ENCODE data around the gene CXCR6.

CXCR6 gene

DNA sequence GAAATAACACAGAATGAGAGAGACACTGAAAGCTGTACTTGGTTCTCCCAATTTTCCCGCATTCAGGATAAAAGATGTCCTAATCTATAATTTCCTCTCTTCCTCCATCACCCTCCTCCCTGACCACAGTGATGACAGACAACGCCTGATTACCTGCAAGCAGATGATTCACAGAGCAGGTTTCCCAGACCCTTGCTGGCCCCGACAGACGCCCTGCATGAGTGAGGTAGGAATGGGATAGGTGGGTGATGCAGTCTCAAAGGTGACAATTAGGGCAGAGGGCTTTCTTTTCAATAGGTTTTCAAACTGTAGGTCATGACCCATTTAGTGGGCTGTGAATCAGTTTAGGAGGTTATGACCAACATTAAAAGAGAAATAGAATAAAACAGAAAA lies 5.2 kb upstream of the CXCR6 start:
- Histone ChIP-seq H3K4me3 (ENCODE audit: insufficient read depth, low read depth, low read length) (no peak overlapping the region), H3K9me3 (ENCODE audit: control insufficient read depth, low read length) (no peaks in the 10 kb centered on the region), H3K27me3 (ENCODE audit: control insufficient read depth, insufficient read depth, low read length, poor library complexity, severe bottlenecking) (no peaks in the 10 kb centered on the region), H3K4me1 (ENCODE audit: control insufficient read depth, insufficient read depth, low read length) (no peaks in the 10 kb centered on the region), H3K27ac (ENCODE audit: insufficient read depth, low read depth, low read length, poor library complexity, severe bottlenecking) (no peak overlapping the region), H3K36me3 (ENCODE audit: control insufficient read depth, insufficient read depth, low read length) (peaks cover 9% of the 10 kb centered on the region)
- 93 to 96% methylated on average over 4 of the region's 4 CpGs for WGBS, 2 experiments

DNA sequence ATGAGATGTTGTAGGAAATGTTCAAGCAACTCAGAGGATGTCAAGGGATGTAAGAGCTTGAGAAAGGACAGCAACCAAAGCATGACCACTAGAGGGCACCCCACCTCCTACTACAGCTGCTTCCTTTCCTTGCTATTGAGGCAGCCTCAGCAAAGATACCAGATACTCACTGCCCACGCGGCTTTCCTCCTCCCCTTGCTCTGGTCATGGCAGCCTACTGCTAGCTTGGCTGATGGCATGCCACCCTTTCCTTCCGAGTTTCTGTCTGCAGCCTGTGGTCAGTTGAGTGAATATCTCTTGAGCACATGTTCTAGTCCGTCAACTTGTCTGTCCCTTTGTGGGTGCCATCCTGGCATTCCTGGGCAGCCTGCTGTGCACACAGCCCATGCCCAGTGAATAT lies 4.4 kb upstream of the CXCR6 start:
- WGBS, 2 experiments, result 32 to 37% methylated on average over 4 of the region's 4 CpGs
- Histone ChIP-seq H3K27ac (ENCODE audit: insufficient read depth, low read depth, low read length, poor library complexity, severe bottlenecking) (no peak overlapping the region), H3K27me3 (ENCODE audit: control insufficient read depth, insufficient read depth, low read length, poor library complexity, severe bottlenecking) (no peaks in the 10 kb centered on the region), H3K9me3 (ENCODE audit: control insufficient read depth, low read length) (no peaks in the 10 kb centered on the region), H3K4me3 (ENCODE audit: insufficient read depth, low read depth, low read length) (no peak overlapping the region), H3K36me3 (ENCODE audit: control insufficient read depth, insufficient read depth, low read length) (peaks cover 9% of the 10 kb centered on the region), H3K4me1 (ENCODE audit: control insufficient read depth, insufficient read depth, low read length) (no peaks in the 10 kb centered on the region)

DNA sequence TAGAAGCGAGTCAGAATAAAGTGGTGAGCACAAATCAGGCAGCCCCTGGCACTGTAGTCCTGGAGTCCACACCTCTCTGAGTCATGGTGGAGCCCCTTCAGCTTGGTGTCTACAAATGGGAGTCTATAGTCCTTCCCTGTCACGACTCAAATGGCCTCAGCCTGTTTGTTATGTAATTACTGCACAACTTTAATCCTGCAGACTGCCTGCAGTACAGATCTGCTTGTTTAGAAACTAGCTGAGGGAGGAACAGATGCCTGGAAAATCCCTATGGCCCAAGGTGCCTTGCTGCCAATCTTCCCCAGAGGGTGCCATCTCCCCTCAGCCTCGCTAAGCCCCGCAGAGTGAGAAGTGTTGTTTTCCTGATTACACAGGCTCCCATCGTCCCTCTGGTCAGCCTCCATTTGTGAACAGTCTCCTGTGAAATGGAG lies 3.9 kb upstream of the CXCR6 start:
- Histone ChIP-seq H3K9me3 (ENCODE audit: control insufficient read depth, low read length) (no peaks in the 10 kb centered on the region), H3K27me3 (ENCODE audit: control insufficient read depth, insufficient read depth, low read length, poor library complexity, severe bottlenecking) (no peaks in the 10 kb centered on the region), H3K36me3 (ENCODE audit: control insufficient read depth, insufficient read depth, low read length) (peaks cover 9% of the 10 kb centered on the region), H3K4me1 (ENCODE audit: control insufficient read depth, insufficient read depth, low read length) (no peaks in the 10 kb centered on the region), H3K4me3 (ENCODE audit: insufficient read depth, low read depth, low read length) (no peak overlapping the region), H3K27ac (ENCODE audit: insufficient read depth, low read depth, low read length, poor library complexity, severe bottlenecking) (no peak overlapping the region)
- WGBS, 2 experiments, result 70 to 72% methylated on average over 5 of the region's 5 CpGs

DNA sequence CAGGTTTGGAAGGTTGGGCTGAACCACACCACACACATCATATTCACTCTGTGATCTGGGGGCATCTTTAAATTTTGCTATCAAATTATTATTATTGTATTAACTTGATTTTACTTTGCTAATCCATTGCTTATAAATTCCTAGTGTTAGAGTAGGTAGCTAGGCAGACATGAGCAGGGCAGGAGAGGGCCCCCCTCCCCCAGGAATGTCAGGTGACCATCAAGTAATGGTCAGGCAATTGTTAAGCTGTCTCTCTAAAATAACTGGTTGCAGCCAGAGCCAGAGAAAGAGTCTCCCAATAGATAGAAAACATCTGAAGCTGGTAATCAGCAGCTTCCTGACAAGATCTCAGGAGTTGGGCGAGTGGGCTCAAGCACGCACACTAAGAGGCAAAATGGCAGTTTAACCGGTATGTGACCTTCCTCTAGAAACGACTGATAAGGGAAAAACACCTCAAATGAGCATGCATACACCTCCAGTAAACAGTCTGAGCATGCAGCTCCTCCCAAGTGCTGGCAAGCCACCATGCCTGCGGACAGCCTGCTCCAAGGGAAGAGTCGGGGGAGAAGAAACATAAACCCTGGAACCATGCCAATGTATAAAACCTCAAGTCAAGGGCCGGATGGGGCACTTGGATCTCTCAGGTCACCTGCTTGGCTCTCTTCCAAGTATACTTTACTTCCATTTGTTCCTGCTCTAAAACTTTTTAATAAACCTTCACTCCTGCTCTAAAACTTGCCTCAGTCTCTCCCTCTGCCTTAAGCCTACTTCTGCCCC lies 3.1 kb upstream of the CXCR6 start:
- H3K9me3 ChIP-seq (ENCODE audit: control insufficient read depth, low read length), result no peaks in the 10 kb centered on the region
- no peaks in the 10 kb centered on the region for H3K4me1 ChIP-seq (ENCODE audit: control insufficient read depth, insufficient read depth, low read length)
- 92 to 95% methylated on average over 7 of the region's 7 CpGs for WGBS, 2 experiments
- peaks cover 9% of the 10 kb centered on the region for H3K36me3 ChIP-seq (ENCODE audit: control insufficient read depth, insufficient read depth, low read length)
- H3K27me3 ChIP-seq (ENCODE audit: control insufficient read depth, insufficient read depth, low read length, poor library complexity, severe bottlenecking), result no peaks in the 10 kb centered on the region
- no peak overlapping the region for H3K4me3 ChIP-seq (ENCODE audit: insufficient read depth, low read depth, low read length)
- H3K27ac ChIP-seq (ENCODE audit: insufficient read depth, low read depth, low read length, poor library complexity, severe bottlenecking), result no peak overlapping the region

DNA sequence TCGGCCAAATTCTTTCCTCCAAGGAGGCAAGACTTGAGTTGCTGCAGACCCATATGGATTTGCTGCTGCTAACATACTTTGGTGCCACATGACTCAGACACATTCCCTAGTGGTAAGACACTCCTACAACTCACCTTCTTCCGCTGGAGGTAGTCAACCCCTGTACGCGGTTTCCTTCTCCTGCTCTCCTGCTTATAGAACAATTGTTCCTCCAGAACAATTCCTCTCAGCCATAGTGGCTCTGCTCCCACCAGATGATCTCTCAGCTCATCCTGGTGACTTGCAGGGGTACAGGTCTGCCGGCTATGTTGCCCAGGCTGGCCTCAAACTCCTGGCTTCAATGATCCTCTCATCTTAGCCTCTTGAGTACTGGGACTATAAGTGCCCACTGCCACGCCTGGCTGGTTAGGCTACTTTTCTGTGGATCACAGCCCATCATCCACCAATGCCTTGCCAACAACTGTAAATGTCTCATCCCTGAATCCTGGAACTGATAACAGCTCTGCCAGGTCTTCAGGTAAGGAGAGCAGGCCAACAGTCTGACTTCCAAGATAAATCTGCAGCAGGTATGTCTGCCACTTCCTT lies 2.4 kb upstream of the CXCR6 start:
- Histone ChIP-seq H3K36me3 (ENCODE audit: control insufficient read depth, insufficient read depth, low read length) (peaks cover 9% of the 10 kb centered on the region), H3K9me3 (ENCODE audit: control insufficient read depth, low read length) (no peaks in the 10 kb centered on the region), H3K27ac (ENCODE audit: insufficient read depth, low read depth, low read length, poor library complexity, severe bottlenecking) (no peak overlapping the region), H3K4me1 (ENCODE audit: control insufficient read depth, insufficient read depth, low read length) (no peaks in the 10 kb centered on the region), H3K27me3 (ENCODE audit: control insufficient read depth, insufficient read depth, low read length, poor library complexity, severe bottlenecking) (no peaks in the 10 kb centered on the region), H3K4me3 (ENCODE audit: insufficient read depth, low read depth, low read length) (no peak overlapping the region)
- 85% methylated on average over 6 of the region's 6 CpGs for WGBS, 2 experiments

DNA sequence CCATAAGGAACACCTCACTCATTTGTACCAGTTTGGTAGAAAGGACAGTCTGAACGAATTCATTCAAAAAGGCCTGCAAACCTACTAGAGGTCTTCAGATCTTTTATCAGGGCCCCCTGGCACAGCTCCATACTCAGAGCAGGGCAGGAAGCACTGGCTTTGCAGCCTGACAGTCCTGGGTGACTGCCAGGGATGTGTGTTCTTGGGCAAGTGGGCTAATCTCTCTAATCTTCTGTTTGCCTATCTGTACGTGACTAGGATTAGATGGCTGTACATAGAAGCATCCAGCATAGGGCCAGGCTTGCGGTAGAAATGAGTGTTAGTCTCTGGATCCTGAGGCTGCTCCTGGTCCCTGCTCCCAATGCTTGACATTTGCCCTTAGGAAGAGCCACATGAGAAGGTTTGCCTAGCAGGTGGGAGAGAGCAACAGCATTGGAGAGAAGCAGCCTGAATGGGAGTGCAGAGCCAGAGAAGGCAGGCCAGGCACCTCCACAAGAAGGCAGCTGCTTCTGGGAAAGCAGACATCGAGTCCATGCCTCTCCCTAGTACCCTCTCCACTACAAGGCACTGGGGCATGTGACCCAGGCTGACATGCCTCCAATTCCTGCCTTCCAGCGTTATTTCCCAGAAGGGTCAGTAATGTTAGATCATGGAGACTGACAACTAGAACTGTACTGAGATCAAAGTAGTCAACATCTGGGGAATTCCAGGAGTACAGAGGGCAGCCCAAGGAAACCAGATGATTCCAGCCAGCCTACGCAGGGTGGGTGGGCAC lies 1.0 kb upstream of the CXCR6 start:
- no peak overlapping the region for H3K27ac ChIP-seq (ENCODE audit: insufficient read depth, low read depth, low read length, poor library complexity, severe bottlenecking)
- peaks cover 2% of the 10 kb centered on the region for H3K36me3 ChIP-seq (ENCODE audit: control insufficient read depth, insufficient read depth, low read length)
- 87 to 93% methylated on average over 6 of the region's 6 CpGs for WGBS, 2 experiments
- no peaks in the 10 kb centered on the region for H3K9me3 ChIP-seq (ENCODE audit: control insufficient read depth, low read length)
- no peak overlapping the region for H3K4me3 ChIP-seq (ENCODE audit: insufficient read depth, low read depth, low read length)
- no peaks in the 10 kb centered on the region for H3K27me3 ChIP-seq (ENCODE audit: control insufficient read depth, insufficient read depth, low read length, poor library complexity, severe bottlenecking)
- H3K4me1 ChIP-seq (ENCODE audit: control insufficient read depth, insufficient read depth, low read length), result no peaks in the 10 kb centered on the region

DNA sequence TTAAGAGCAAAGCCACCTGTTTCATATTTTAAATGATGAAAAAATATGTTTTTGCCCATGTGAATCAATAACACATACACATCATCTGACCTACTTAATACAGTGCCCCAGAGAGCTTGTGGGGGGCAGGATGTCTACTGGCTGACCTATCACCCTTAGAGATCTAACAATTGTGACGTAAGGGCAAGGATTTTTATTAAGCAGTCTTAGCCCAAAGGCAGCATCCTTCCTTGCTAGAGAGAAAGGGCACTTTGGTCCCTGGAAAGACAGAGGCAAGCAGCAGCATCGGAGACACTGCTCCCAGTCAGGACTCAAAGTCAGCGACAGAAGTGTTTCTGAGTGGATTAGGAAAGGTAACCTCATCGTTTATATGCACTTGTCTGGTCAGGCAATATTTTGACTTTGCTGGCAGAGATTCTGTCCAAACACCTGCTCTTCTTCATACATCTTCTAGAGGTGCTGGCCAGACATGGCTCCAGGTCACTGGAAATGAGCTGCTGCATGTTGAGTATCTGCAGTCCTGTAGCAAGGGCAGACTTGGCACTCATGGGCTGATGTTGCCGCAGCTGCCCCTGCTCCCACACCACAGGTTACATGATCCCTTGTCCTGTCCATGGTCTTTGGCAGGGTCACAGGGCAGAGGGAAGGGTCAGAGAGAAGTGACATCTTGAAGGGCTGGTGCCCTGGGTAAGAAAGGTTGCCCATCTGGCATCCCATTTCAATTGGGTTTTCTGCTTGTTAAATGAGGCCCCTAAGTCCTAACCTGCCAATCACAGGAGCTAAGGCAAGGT lies 1.8 kb downstream of the CXCR6 start:
- Histone ChIP-seq H3K4me3 (ENCODE audit: insufficient read depth, low read depth, low read length) (no peak overlapping the region), H3K27ac (ENCODE audit: insufficient read depth, low read depth, low read length, poor library complexity, severe bottlenecking) (no peak overlapping the region), H3K36me3 (ENCODE audit: control insufficient read depth, insufficient read depth, low read length) (peaks cover 9% of the 10 kb centered on the region), H3K4me1 (ENCODE audit: control insufficient read depth, insufficient read depth, low read length) (no peaks in the 10 kb centered on the region), H3K27me3 (ENCODE audit: control insufficient read depth, insufficient read depth, low read length, poor library complexity, severe bottlenecking) (no peaks in the 10 kb centered on the region), H3K9me3 (ENCODE audit: control insufficient read depth, low read length) (no peaks in the 10 kb centered on the region)
- WGBS, 2 experiments, result 94% methylated on average over 5 of the region's 5 CpGs

DNA sequence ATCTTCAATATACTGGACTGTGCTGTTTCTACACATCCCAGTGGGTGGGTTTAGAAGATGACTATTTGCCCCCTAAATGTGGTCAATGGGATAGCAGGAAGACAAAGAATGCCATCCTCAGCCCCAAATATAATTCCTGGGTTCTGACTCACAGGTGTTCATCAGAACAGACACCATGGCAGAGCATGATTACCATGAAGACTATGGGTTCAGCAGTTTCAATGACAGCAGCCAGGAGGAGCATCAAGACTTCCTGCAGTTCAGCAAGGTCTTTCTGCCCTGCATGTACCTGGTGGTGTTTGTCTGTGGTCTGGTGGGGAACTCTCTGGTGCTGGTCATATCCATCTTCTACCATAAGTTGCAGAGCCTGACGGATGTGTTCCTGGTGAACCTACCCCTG lies 3.0 kb downstream of the CXCR6 start:
- H3K9me3 ChIP-seq (ENCODE audit: control insufficient read depth, low read length), result no peaks in the 10 kb centered on the region
- H3K4me3 ChIP-seq (ENCODE audit: insufficient read depth, low read depth, low read length), result no peak overlapping the region
- no peaks in the 10 kb centered on the region for H3K27me3 ChIP-seq (ENCODE audit: control insufficient read depth, insufficient read depth, low read length, poor library complexity, severe bottlenecking)
- H3K4me1 ChIP-seq (ENCODE audit: control insufficient read depth, insufficient read depth, low read length), result no peaks in the 10 kb centered on the region
- 95 to 96% methylated on average over 1 of the region's 1 CpG for WGBS, 2 experiments
- no peak overlapping the region for H3K27ac ChIP-seq (ENCODE audit: insufficient read depth, low read depth, low read length, poor library complexity, severe bottlenecking)
- peaks cover 9% of the 10 kb centered on the region for H3K36me3 ChIP-seq (ENCODE audit: control insufficient read depth, insufficient read depth, low read length)

DNA sequence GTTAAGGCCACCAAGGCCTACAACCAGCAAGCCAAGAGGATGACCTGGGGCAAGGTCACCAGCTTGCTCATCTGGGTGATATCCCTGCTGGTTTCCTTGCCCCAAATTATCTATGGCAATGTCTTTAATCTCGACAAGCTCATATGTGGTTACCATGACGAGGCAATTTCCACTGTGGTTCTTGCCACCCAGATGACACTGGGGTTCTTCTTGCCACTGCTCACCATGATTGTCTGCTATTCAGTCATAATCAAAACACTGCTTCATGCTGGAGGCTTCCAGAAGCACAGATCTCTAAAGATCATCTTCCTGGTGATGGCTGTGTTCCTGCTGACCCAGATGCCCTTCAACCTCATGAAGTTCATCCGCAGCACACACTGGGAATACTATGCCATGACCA lies 3.6 kb downstream of the CXCR6 start:
- H3K9me3 ChIP-seq (ENCODE audit: control insufficient read depth, low read length), result no peaks in the 10 kb centered on the region
- H3K27me3 ChIP-seq (ENCODE audit: control insufficient read depth, insufficient read depth, low read length, poor library complexity, severe bottlenecking), result no peaks in the 10 kb centered on the region
- peaks cover 12% of the 10 kb centered on the region for H3K36me3 ChIP-seq (ENCODE audit: control insufficient read depth, insufficient read depth, low read length)
- H3K27ac ChIP-seq (ENCODE audit: insufficient read depth, low read depth, low read length, poor library complexity, severe bottlenecking), result no peak overlapping the region
- H3K4me1 ChIP-seq (ENCODE audit: control insufficient read depth, insufficient read depth, low read length), result no peaks in the 10 kb centered on the region
- no peak overlapping the region for H3K4me3 ChIP-seq (ENCODE audit: insufficient read depth, low read depth, low read length)
- WGBS, 2 experiments, result 91% methylated on average over 3 of the region's 3 CpGs

DNA sequence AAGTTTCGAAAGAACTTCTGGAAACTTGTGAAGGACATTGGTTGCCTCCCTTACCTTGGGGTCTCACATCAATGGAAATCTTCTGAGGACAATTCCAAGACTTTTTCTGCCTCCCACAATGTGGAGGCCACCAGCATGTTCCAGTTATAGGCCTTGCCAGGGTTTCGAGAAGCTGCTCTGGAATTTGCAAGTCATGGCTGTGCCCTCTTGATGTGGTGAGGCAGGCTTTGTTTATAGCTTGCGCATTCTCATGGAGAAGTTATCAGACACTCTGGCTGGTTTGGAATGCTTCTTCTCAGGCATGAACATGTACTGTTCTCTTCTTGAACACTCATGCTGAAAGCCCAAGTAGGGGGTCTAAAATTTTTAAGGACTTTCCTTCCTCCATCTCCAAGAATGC lies 4.1 kb downstream of the CXCR6 start:
- peaks cover 14% of the 10 kb centered on the region for H3K36me3 ChIP-seq (ENCODE audit: control insufficient read depth, insufficient read depth, low read length)
- H3K27me3 ChIP-seq (ENCODE audit: control insufficient read depth, insufficient read depth, low read length, poor library complexity, severe bottlenecking), result no peaks in the 10 kb centered on the region
- no peaks in the 10 kb centered on the region for H3K9me3 ChIP-seq (ENCODE audit: control insufficient read depth, low read length)
- no peak overlapping the region for H3K27ac ChIP-seq (ENCODE audit: insufficient read depth, low read depth, low read length, poor library complexity, severe bottlenecking)
- WGBS, 2 experiments, result 94 to 95% methylated on average over 3 of the region's 3 CpGs
- H3K4me1 ChIP-seq (ENCODE audit: control insufficient read depth, insufficient read depth, low read length), result no peaks in the 10 kb centered on the region
- no peak overlapping the region for H3K4me3 ChIP-seq (ENCODE audit: insufficient read depth, low read depth, low read length)
